ENCODE data around the gene SOX21.

DNA sequence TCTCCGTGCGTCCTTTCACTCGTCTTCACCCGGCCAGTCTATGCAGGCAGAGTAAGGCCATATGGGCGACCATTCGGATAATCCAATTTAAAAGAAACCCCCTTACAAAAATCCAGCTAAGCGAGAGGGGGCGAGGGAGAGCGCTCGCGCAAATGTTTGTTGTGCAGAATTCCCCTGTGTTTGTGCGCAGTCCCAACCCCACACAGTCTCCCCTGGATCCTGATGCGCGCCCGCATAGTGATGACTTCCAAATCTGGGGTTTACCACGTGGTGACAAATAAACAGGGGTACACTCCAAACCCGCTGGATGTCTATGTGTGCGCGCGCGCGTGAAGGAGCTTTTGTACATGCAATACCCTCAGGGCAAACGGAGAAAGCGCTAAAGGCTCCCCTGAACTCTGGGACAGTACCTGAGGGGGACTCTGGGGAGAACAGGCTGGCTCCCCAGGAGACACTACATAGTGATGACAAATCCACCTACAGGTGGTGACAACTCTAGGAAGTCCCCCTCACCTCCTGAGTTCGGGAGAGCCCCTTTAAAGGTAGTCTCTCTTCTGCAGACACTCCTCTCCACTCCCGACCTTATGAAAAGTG lies 8.5 kb downstream of the SOX21 start:
- no peak for TF ChIP-seq POLR2A (IDR thresholded peaks at IDR 0.05)
- TF ChIP-seq, protein P1, sequence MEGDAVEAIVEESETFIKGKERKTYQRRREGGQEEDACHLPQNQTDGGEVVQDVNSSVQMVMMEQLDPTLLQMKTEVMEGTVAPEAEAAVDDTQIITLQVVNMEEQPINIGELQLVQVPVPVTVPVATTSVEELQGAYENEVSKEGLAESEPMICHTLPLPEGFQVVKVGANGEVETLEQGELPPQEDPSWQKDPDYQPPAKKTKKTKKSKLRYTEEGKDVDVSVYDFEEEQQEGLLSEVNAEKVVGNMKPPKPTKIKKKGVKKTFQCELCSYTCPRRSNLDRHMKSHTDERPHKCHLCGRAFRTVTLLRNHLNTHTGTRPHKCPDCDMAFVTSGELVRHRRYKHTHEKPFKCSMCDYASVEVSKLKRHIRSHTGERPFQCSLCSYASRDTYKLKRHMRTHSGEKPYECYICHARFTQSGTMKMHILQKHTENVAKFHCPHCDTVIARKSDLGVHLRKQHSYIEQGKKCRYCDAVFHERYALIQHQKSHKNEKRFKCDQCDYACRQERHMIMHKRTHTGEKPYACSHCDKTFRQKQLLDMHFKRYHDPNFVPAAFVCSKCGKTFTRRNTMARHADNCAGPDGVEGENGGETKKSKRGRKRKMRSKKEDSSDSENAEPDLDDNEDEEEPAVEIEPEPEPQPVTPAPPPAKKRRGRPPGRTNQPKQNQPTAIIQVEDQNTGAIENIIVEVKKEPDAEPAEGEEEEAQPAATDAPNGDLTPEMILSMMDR (IDR thresholded peaks at IDR 0.05): no peak
